Body of pancreas (tissue), 4 donors: ENCODE measurements around the gene MYRIP. TPM values are rescaled to one million over a fixed set of nuclear protein-coding genes. Genes with fewer than 3 reads are reported as not detected.

Source experiments
- ATAC-seq: fragments of 150-250 bp; one replicate; pipeline ENCODE4 v1.9.1; 2016
- DNase-seq, 4 donors: peaks; one replicate each; pipeline ENCODE4 v3.0.0-alpha.2; 2019
- H3K27ac ChIP-seq, 4 donors: fragments of 200-600 bp; sonication (generic); 1 replicate in 3 of 4; 2 replicates in 1 of 4; pipeline versions ENCODE4 v1.5.1 to v1.6.1; 2016 to 2019; ENCODE audit warnings: mild to moderate bottlenecking in 1 of 4, mixed read lengths in 1 of 4, moderate library complexity in 1 of 4
- H3K27me3 ChIP-seq, 2 donors: fragments of 200-600 bp; sonication (generic); one replicate each; pipeline ENCODE4 v1.6.0; 2016; ENCODE audit warnings: mild to moderate bottlenecking in 1 of 2
- H3K36me3 ChIP-seq, 2 donors: fragments of 200-600 bp; sonication (generic); replicated peaks in 1 of 2; 2 replicates each; pipeline ENCODE4 v1.5.1; 2016; ENCODE audit warnings: low read depth in 2 of 2; ENCODE audit not compliant: insufficient read depth in 1 of 2
- H3K4me1 ChIP-seq: fragments of 200-600 bp; sonication (generic); one replicate; pipeline ENCODE4 v1.6.0; 2016
- H3K4me3 ChIP-seq, 2 donors: fragments of 200-600 bp; sonication (generic); 1 replicate in 1 of 2; 2 replicates in 1 of 2; pipeline ENCODE4 v1.5.1; 2016 to 2019
- H3K9me3 ChIP-seq, 3 donors: fragments of 200-600 bp; sonication (generic); 1 replicate in 2 of 3; 2 replicates in 1 of 3; pipeline ENCODE4 v1.5.1; 2016
- CTCF ChIP-seq, 7 experiments: fragments of 450-650 bp in 4 of 7; fragments of 200-600 bp in 3 of 7; sonication (generic) in 3 of 7; IDR thresholded peaks; one replicate each; pipeline ENCODE4 v1.5.1; 2016 to 2019; ENCODE audit warnings: antibody characterized with exemption in 7 of 7
- POLR2A ChIP-seq, 3 donors: fragments of 450-650 bp; IDR thresholded peaks; one replicate each; pipeline ENCODE4 v1.6.1; 2016; ENCODE audit warnings: antibody characterized with exemption in 3 of 3, mild to moderate bottlenecking in 2 of 3
- WGBS, 2 donors: methylation state at CpG; one replicate each; pipeline ENCODE4 v1.1.5; 2017; 5-methylcytosine and 5-hydroxymethylcytosine counted together
- intact Hi-C: fragments of 100-400 bp; cut with DNase I; formaldehyde crosslinking; loops from one replicate; pipeline ENCODE4 v1.15.1; 2023
- total RNA-seq, 2 donors: library from RNA; depleted of rRNA; stranded (reverse); fragments of >200 nt; gene quantifications; one replicate each; pipeline ENCODE4 v1.1.0, GENCODE V29; 2016

MYRIP gene
- total RNA-seq, 2 donors from 2014 or later = 5.2 to 12.5 TPM

- Histone ChIP-seq H3K27me3 (no peaks in the 10 kb centered on the region), H3K4me1 (peaks cover 5% of the 10 kb centered on the region), H3K4me3 (no peak overlapping the region), H3K27ac (no peak overlapping the region), H3K9me3 (no peaks in the 10 kb centered on the region), H3K36me3 (no peaks in the 10 kb centered on the region)
- WGBS, 2 donors = 92 to 93% methylated on average over 7 of the region's 7 CpGs
- intact Hi-C loops = no loop called here
- no peak for ATAC-seq
- TF ChIP-seq POLR2A (IDR thresholded peaks at IDR 0.05) (no peak), CTCF (IDR thresholded peaks at IDR 0.05) (no peak)
- DNase-seq = no peak
Observed at GRCh38 chr3:40258064-40258463, 448.7 kb downstream of the MYRIP start.

DNA sequence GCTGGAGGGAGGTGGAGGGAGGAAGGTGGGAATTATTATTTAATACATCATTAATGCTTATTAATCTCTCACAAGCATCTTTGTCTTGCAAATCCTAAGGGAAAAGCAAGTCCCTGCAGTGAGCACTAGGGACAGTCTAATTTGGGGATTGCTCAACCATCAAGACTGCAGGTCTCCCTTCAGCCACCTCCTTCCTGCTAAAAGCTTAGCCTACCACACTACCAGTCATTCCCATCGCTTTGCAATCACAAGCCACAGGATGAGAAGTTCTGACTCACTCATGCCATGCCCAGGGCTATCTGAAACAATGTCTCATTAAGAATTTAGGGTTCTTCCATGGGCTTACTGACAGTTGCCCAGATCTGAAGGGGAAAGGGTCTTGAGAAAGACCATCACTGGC is 449.1 kb downstream of the MYRIP start:
- H3K27ac ChIP-seq = no peak overlapping the region
- TF ChIP-seq CTCF (IDR thresholded peaks at IDR 0.05) (no peak), POLR2A (IDR thresholded peaks at IDR 0.05) (no peak)
- DNase-seq (no peak), ATAC-seq (no peak)
- 88 to 100% methylated on average over 1 of the region's 1 CpG for WGBS, 2 donors
- H3K27me3 ChIP-seq = no peaks in the 10 kb centered on the region
- intact Hi-C loops = no loop called here
- H3K36me3 ChIP-seq = no peaks in the 10 kb centered on the region
- no peak overlapping the region for H3K4me3 ChIP-seq
- peaks cover 5% of the 10 kb centered on the region for H3K4me1 ChIP-seq
- H3K9me3 ChIP-seq = no peaks in the 10 kb centered on the region

DNA sequence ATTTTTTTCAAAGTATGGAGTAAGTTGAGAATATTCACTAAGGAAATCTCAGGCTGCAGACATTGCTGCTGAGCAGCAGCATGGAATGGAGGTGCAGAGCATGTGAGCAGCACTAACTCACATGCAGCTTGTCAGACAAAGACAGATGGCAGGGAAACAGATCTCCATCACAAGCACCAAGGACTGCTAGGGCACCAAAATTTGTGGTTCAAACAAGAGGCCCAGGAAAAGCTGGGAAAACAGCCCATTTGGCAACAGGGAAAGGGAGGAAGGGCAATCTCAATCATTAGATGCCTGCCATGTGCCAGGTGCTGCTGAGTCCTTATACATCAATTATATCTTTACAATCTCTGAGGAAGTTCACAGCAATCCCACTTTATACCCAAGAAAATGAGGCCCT is 452.9 kb downstream of the MYRIP start:
- Histone ChIP-seq H3K27me3 (no peaks in the 10 kb centered on the region), H3K9me3 (no peaks in the 10 kb centered on the region), H3K36me3 (no peaks in the 10 kb centered on the region), H3K4me1 (no peaks in the 10 kb centered on the region), H3K27ac (no peak overlapping the region), H3K4me3 (no peak overlapping the region)
- TF ChIP-seq CTCF (IDR thresholded peaks at IDR 0.05) (no peak), POLR2A (IDR thresholded peaks at IDR 0.05) (no peak)
- ATAC-seq = no peak
- DNase-seq = no peak
- intact Hi-C loops = no loop called here

DNA sequence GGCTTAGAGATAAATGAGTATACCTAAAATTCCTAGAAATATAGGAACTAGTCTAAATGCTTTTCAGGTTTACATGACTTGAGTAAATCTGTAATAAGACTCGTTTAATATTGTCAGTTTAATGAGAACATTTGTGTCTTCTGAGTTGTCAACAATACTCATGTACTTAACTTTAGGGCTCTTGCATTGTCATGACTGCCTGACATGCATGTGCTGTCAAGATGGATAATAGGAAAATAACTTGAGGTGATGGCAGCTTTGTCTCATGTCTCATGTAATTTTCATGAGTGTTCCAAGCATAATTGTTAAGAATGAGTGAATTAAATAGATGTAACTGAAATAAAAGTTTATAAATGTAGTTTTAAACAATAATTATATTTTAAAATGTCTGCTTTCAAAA is 455.0 kb downstream of the MYRIP start:
- ATAC-seq (no peak), DNase-seq (no peak)
- no peak overlapping the region for H3K27ac ChIP-seq
- 66 to 68% methylated on average over 1 of the region's 1 CpG for WGBS, 2 donors
- H3K4me1 ChIP-seq = no peaks in the 10 kb centered on the region
- intact Hi-C loops = no loop called here
- no peaks in the 10 kb centered on the region for H3K9me3 ChIP-seq
- H3K4me3 ChIP-seq = no peak overlapping the region
- no peaks in the 10 kb centered on the region for H3K27me3 ChIP-seq
- TF ChIP-seq CTCF (IDR thresholded peaks at IDR 0.05) = no peak
- H3K36me3 ChIP-seq = no peaks in the 10 kb centered on the region

- Histone ChIP-seq H3K27me3 (no peaks in the 10 kb centered on the region), H3K9me3 (no peaks in the 10 kb centered on the region), H3K36me3 (no peaks in the 10 kb centered on the region), H3K27ac (no peak overlapping the region), H3K4me1 (no peaks in the 10 kb centered on the region), H3K4me3 (no peak overlapping the region)
- intact Hi-C loops = no loop called here
- ATAC-seq (no peak), DNase-seq (no peak)
- TF ChIP-seq POLR2A (IDR thresholded peaks at IDR 0.05) (no peak), CTCF (IDR thresholded peaks at IDR 0.05) (no peak)
Observed at GRCh38 chr3:40265181-40265580, 455.8 kb downstream of the MYRIP start.
